HG03571 (cell line): ENCODE results near the gene DCLK2.
"Not testable (repeated sequence)": the region's sequence is repeated elsewhere in the genome, so short reads cannot be mapped to it uniquely, and the experiment has no call there.

Source experiments
- ATAC-seq: cut with Tn5 transposase; IDR thresholded peaks from one replicate; pipeline ENCODE4 v1.9.1; 2021; ENCODE audit not compliant: unreplicated experiment

Gene DCLK2

GRCh38 chr4:150145090-150145945 is 67.1 kb downstream of the DCLK2 start:
- no peak for ATAC-seq

- ATAC-seq, result no peak
Measured at GRCh38 chr4:150145946-150146340, 67.7 kb downstream of the DCLK2 start.

- no peak for ATAC-seq
Measured at GRCh38 chr4:150149381-150149780, 71.1 kb downstream of the DCLK2 start.

- no peak for ATAC-seq
Measured at GRCh38 chr4:150150629-150151062, 72.4 kb downstream of the DCLK2 start.

GRCh38 chr4:150152766-150153165 is 74.5 kb downstream of the DCLK2 start:
- no peak for ATAC-seq

- ATAC-seq, result no peak
Measured at GRCh38 chr4:150155391-150155790, 77.1 kb downstream of the DCLK2 start.

- ATAC-seq, result no peak
Measured at GRCh38 chr4:150156543-150156942, 78.3 kb downstream of the DCLK2 start.

- ATAC-seq, result no peak
Measured at GRCh38 chr4:150158041-150158440, 79.8 kb downstream of the DCLK2 start.

GRCh38 chr4:150160473-150160872 is 82.2 kb downstream of the DCLK2 start:
- ATAC-seq, result no peak

GRCh38 chr4:150161109-150161508 is 82.9 kb downstream of the DCLK2 start:
- no peak for ATAC-seq

GRCh38 chr4:150162020-150162419 is 83.8 kb downstream of the DCLK2 start:
- ATAC-seq, result not testable (repeated sequence)

GRCh38 chr4:150164055-150164454 is 85.8 kb downstream of the DCLK2 start:
- ATAC-seq, result no peak

- ATAC-seq, result no peak
Measured at GRCh38 chr4:150164956-150165629, 86.8 kb downstream of the DCLK2 start.

- ATAC-seq, result no peak
Measured at GRCh38 chr4:150167054-150167453, 88.8 kb downstream of the DCLK2 start.

- ATAC-seq, result no peak
Measured at GRCh38 chr4:150173432-150173861, 95.2 kb downstream of the DCLK2 start.

GRCh38 chr4:150173982-150174398 is 95.7 kb downstream of the DCLK2 start:
- ATAC-seq, result no peak

- ATAC-seq, result no peak
Measured at GRCh38 chr4:150176547-150176946, 98.3 kb downstream of the DCLK2 start.

- no peak for ATAC-seq
Measured at GRCh38 chr4:150178161-150178560, 99.9 kb downstream of the DCLK2 start.

GRCh38 chr4:150181536-150181935 is 103.3 kb downstream of the DCLK2 start:
- ATAC-seq, result no peak

- ATAC-seq, result no peak
Measured at GRCh38 chr4:150182794-150183193, 104.5 kb downstream of the DCLK2 start.

GRCh38 chr4:150185033-150185432 is 106.8 kb downstream of the DCLK2 start:
- ATAC-seq, result not testable (repeated sequence)

- no peak for ATAC-seq
Measured at GRCh38 chr4:150192986-150193385, 114.7 kb downstream of the DCLK2 start.
